Bronchial epithelial cell (primary cell): ENCODE results near the gene KRT79. TPM values are rescaled to one million over a fixed set of nuclear protein-coding genes. Genes with fewer than 3 reads are reported as not detected.
"Not testable (repeated sequence)": the region's sequence is repeated elsewhere in the genome, so short reads cannot be mapped to it uniquely, and the experiment has no call there.

ENCODE experiments used
- DNase-seq: peaks from one replicate; pipeline ENCODE4 v3.0.0-alpha.2; 2010; ENCODE audit warnings: low read depth
- FAIRE-seq: peaks from 2 replicates; lab custom pipeline; 2011; peaks lifted over from hg19 to GRCh38; lab: Jason Lieb, UNC
- H3K27me3 ChIP-seq: 2 replicates; pipeline ENCODE4 v1.5.1; 2011; ENCODE audit warnings: low read length; ENCODE audit not compliant: control insufficient read depth, insufficient read depth
- H3K36me3 ChIP-seq: 2 replicates; pipeline ENCODE4 v1.5.1; 2011; ENCODE audit warnings: low read length; ENCODE audit not compliant: control insufficient read depth, insufficient read depth
- H3K4me3 ChIP-seq: 2 replicates; pipeline ENCODE4 v1.5.1; 2011; ENCODE audit warnings: mild to moderate bottlenecking, low read depth, low read length, control low read depth
- total RNA-seq: library from RNA; depleted of rRNA; stranded (reverse); fragments of >200 nt; gene quantifications from 2 replicates; pipeline ENCODE4 v1.2.1, GENCODE V29; 2014
- TF ChIP-seq, protein P1 (sequence below): IDR thresholded peaks from 2 replicates; pipeline ENCODE4 v1.5.1; 2011; ENCODE audit warnings: mild to moderate bottlenecking, moderate library complexity, low read length, control low read depth, inconsistent platforms; ENCODE audit not compliant: insufficient read depth, severe bottlenecking

Gene KRT79
- total RNA-seq, 1 donor from 2014 or later = under 0.01 TPM

DNA sequence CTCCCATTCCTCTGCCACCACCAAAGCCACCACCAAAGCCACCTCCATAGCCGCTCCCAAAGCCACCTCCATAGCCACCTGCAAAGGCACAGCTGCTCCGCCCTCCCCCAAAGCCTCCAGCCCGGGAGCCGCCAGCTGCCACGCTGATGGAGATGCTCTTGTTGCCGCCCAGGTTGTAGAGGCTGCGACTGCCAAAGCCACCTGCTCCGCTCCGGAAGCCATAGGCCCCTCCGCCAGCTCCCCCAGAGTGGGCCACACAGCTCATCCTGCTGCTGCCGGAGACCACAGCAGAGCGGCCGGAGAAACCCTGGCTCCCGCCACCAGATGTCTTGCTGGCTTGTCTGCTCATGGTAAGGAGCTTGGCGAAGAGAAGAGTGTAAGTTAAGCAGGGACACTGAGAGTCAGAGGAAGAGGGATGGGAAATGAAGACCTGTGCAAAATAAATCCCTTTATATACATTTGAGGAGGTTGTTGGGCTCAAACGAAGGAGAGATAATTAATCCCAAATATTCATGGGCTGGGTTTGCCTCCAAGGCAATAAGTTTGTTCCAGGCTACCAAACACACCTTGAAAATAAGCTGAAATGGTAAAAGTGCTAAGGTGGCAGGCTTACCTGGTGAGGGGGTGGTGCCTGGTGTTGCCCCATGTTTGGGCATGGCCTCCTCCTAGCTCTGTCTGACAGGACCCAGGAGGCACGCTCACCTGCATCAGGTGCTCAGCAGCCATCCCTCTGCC is 38.2 kb downstream of the KRT79 start, which contains the start of gene KRT3:
TSS of gene KRT3 (minus strand) at position 424 of the 735 bp plus-strand sequence. CDS start at position 349, 75 bp downstream.
- H3K36me3 ChIP-seq = no peaks in the 10 kb centered on the region
- peaks cover 3% of the 10 kb centered on the region for H3K27me3 ChIP-seq
- TF ChIP-seq, protein P1, sequence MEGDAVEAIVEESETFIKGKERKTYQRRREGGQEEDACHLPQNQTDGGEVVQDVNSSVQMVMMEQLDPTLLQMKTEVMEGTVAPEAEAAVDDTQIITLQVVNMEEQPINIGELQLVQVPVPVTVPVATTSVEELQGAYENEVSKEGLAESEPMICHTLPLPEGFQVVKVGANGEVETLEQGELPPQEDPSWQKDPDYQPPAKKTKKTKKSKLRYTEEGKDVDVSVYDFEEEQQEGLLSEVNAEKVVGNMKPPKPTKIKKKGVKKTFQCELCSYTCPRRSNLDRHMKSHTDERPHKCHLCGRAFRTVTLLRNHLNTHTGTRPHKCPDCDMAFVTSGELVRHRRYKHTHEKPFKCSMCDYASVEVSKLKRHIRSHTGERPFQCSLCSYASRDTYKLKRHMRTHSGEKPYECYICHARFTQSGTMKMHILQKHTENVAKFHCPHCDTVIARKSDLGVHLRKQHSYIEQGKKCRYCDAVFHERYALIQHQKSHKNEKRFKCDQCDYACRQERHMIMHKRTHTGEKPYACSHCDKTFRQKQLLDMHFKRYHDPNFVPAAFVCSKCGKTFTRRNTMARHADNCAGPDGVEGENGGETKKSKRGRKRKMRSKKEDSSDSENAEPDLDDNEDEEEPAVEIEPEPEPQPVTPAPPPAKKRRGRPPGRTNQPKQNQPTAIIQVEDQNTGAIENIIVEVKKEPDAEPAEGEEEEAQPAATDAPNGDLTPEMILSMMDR = no peak
- H3K4me3 ChIP-seq = no peak within 1 kb of the TSS
- DNase-seq = no peak
- FAIRE-seq = no peak

DNA sequence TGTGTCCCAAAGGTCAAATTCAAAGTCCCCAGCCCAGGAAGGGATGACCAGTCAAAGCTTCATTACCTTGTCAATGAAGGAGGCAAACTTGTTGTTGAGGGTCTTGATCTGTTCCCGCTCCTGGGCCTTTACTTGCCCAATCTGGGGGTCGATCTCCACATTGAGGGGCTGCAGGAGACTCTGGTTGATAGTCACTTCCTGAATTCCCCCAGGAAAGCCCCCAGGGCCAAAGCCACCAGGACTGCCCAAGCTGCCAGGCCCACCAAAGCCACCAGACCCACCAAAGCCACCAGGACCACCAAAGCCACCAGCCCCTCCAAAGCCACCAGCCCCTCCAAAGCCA is 38.8 kb downstream of the KRT79 start:
- FAIRE-seq, DNase-seq, H3K4me3 ChIP-seq, H3K27me3 ChIP-seq, H3K36me3 ChIP-seq: not testable (repeated sequence)

DNA sequence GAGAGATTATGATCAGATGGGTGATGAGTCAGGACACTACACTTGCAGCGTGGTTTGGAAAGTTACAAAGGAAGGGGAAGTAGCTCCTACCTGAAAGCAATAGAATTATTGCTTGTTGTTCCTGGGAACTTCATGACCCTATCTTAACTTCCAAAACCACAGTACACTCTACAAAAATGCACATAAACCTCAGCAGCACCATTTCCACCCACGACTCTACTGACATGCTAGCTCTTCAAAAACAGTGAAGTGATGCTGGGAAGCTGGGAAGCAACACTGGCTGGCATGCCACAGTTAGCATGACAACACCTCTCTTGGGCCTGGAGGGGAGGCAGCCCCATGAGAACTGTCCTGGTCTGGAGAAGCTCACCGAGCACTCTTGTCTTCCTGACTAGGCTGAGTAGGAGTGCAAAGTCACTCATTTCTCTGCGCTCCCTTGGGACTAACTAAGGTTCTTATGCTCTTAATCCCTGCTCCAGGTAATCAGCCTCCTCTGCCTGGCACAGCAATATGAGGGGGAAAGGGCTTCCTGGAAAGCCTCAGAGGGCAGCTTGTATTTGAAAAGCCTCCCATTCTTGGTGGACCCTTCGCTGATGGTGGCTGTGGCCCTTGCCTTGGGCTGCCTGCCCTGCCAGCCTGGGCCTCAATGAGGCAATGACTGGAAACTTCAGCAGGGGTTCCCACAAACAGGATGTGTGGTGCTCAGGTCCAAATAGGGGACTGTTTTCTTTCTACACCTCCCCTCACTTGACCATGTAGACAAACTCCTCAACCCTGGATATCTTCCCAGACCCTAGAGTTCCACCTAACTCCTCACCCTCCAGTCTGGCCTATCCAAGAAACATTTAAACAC is 39.4 kb downstream of the KRT79 start:
- peak; percentile 14 for DNase-seq
- Histone ChIP-seq H3K36me3 (no peaks in the 10 kb centered on the region), H3K4me3 (no peak overlapping the region), H3K27me3 (peaks cover 4% of the 10 kb centered on the region)
- FAIRE-seq = peak; percentile 68
- TF ChIP-seq, protein P1 = no peak

DNA sequence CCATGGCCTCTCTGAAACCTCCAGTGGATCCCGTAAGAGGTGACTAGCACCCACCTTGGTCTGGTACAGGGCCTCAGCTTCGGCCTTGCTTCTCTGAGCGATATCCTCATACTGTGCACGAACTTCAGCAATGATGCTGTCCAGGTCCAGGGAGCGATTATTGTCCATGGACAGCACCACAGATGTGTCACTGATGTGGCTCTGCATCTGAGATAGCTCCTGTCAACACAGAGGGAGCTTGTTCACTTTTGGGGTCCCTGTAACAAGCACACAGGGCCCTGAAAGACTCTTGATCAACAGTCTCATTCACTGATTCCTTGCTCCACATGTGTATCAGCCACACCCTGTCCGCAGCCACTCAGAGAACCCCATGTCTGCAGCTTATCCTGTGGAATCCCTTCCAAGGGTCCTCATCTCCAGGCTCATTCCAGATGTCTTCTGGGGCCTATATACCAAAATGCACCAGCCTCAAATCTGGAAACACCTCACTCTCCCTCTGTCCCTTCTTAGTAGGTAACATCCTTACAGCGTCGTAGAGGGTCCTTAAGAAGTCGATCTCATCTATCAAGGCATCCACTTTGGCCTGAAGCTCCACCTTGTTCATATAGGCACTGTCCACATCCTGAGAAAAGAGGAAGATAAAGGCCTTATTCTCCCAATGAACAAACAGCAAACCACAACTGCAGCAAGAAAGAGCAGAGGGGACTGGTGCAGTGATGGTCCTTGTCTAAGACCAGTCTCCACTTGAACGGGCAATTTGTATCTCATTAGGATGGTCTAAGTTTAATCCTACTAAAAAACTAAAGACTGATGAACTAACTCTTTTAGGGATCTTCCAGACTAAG is 41.7 kb downstream of the KRT79 start:
- no peak for DNase-seq
- peak; percentile 77 for FAIRE-seq
- Histone ChIP-seq H3K36me3 (no peaks in the 10 kb centered on the region), H3K4me3 (no peak overlapping the region), H3K27me3 (peaks cover 6% of the 10 kb centered on the region)
- TF ChIP-seq, protein P1 = no peak

DNA sequence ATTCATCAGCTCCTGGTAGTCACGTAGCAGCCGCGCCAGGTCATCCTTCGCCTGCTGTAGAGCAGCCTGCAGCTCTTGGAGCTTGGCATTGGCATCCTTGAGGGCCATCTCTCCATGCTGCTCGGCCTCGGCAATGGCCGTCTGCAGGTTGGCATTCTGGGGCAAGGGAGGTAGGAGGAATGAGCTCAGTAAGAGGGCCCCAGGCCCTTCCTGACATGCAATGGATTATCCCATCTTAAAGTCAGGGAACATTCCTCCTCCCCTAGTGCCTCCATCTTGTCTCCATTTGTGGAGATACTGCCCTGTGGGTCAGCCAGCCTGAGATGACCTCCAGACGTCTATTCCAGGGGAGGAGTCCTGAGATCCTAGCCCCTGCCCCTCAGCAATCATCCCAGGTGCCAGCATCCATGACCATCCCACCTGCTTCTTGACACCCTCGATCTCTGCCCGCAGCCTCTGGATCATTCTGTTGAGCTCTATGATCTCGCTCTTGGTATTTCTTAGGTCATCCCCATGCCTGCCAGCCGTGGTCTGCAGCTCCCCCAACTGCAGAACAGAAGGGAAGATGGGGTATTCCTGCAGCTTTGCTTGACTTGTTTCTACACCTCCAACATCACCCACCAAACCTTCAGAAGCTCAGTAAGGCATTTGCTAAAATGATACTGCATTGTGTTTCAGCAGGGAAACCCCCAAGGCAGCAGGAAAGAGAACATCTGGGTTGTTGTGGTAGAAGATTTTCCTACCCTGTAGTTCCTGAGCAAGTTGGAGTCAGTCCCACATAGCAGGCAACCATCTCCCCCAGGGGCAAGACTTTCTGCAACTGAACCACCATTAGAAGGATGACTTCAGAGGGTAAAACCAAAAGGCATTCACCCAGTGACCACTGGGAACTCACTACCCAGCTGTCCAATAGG is 42.6 kb downstream of the KRT79 start:
- TF ChIP-seq, protein P1 = no peak
- FAIRE-seq (peak; percentile 23), DNase-seq (no peak)
- Histone ChIP-seq H3K36me3 (no peaks in the 10 kb centered on the region), H3K4me3 (no peak overlapping the region), H3K27me3 (peaks cover 7% of the 10 kb centered on the region)
